ENCODE measurements around the gene CA6.

CA6 gene

GRCh38 chr1:9004031-9004699, 58.5 kb downstream of the CA6 start:
- TF ChIP-seq CTCF (IDR thresholded peaks at IDR 0.05) = no peak

- TF ChIP-seq CTCF (IDR thresholded peaks at IDR 0.05) = peak; percentile 54; the same call in 1 of the 2 replicates
Measured at GRCh38 chr1:9004700-9005394, 59.2 kb downstream of the CA6 start.

GRCh38 chr1:9005395-9005708, 59.7 kb downstream of the CA6 start:
- TF ChIP-seq CTCF (IDR thresholded peaks at IDR 0.05) = no peak; the same call in 1 of the 2 replicates

- TF ChIP-seq CTCF (IDR thresholded peaks at IDR 0.05) = no peak
Measured at GRCh38 chr1:9006956-9007615, 61.4 kb downstream of the CA6 start.

GRCh38 chr1:9008236-9008635, 62.6 kb downstream of the CA6 start:
- no peak for TF ChIP-seq CTCF (IDR thresholded peaks at IDR 0.05)

GRCh38 chr1:9009438-9010370, 64.0 kb downstream of the CA6 start:
- peak; percentile 42; the same call in 1 of the 2 replicates for TF ChIP-seq CTCF (IDR thresholded peaks at IDR 0.05)

- no peak for TF ChIP-seq CTCF (IDR thresholded peaks at IDR 0.05)
Measured at GRCh38 chr1:9010781-9011323, 65.2 kb downstream of the CA6 start.
